ENCODE measurements around the gene CCNY. TPM values are rescaled to one million over a fixed set of nuclear protein-coding genes. Genes with fewer than 3 reads are reported as not detected.

CCNY gene
- total and polyA plus RNA-seq, 2 of the 4 experiments (the other 2 are of a cell fraction): 38.0 to 131 TPM

DNA sequence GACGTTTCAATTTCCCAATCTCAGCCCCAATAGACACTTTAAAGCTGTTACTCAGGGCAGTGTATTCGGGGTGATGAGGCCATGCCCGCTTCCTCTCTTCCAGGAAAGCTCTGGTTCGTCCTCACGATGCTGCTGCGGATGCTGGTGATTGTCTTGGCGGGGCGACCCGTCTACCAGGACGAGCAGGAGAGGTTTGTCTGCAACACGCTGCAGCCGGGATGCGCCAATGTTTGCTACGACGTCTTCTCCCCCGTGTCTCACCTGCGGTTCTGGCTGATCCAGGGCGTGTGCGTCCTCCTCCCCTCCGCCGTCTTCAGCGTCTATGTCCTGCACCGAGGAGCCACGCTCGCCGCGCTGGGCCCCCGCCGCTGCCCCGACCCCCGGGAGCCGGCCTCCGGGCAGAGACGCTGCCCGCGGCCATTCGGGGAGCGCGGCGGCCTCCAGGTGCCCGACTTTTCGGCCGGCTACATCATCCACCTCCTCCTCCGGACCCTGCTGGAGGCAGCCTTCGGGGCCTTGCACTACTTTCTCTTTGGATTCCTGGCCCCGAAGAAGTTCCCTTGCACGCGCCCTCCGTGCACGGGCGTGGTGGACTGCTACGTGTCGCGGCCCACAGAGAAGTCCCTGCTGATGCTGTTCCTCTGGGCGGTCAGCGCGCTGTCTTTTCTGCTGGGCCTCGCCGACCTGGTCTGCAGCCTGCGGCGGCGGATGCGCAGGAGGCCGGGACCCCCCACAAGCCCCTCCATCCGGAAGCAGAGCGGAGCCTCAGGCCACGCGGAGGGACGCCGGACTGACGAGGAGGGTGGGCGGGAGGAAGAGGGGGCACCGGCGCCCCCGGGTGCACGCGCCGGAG, 271.4 kb downstream of the CCNY start (continued):
- no peak for TF ChIP-seq ELK1 (IDR thresholded peaks at IDR 0.05; ENCODE audit: borderline replicate concordance, low read depth, low read length)

GRCh38 chr10:35608328-35608672, 272.0 kb downstream of the CCNY start:
- H2AK5ac ChIP-seq (ENCODE audit: low read depth, low read length): no peak overlapping the region
- no peaks in the 10 kb centered on the region for H3K36me3 ChIP-seq (ENCODE audit: control insufficient read depth, insufficient read depth, low read length)
- H3K79me1 ChIP-seq (ENCODE audit: low read depth in 1 of 2, low read length in 2 of 2): no peaks in the 10 kb centered on the region
- no peak overlapping the region for H3K18ac ChIP-seq (ENCODE audit: low read depth, low read length)
- 67% methylated on average over 6 of the region's 16 CpGs; no CpG with 5 or more reads in 1 of the 2 experiments for WGBS, 2 experiments (ENCODE audit: extremely low coverage in 2 of 2, insufficient read length in 1 of 2)
- ATAC-seq (ENCODE audit: low read depth) (no peak), DNase-seq (no peak)
- H3K23ac ChIP-seq (ENCODE audit: low read depth, low read length): no peak overlapping the region
- in situ Hi-C loops (cut with MboI; ENCODE audit: low sequenced_read_pairs): no loop called here
- ChIA-PET CTCF (no interaction called here), POLR2A (ENCODE audit: unreplicated experiment) (no interaction called here)
- H3K4ac ChIP-seq (ENCODE audit: low read depth, low read length): no peak overlapping the region
- peak overlapping the region; percentile 64 for H3K4me2 ChIP-seq (ENCODE audit: low read depth, low read length)
- intact Hi-C loops (cut with micrococcal nuclease): loop anchor here (5.0 kb wide), 1 partner anchor 186 kb away; no protein-coding TSS in a partner anchor
- no peak overlapping the region for H2BK20ac ChIP-seq (ENCODE audit: low read depth, low read length)
- peak overlapping the region; percentile 89 for H2AFZ ChIP-seq (replicated peaks; ENCODE audit: low read length, poor library complexity)
- no peak overlapping the region for H4K91ac ChIP-seq (ENCODE audit: insufficient read depth, low read depth, low read length)
- peaks cover 35% of the 10 kb centered on the region for H3K27me3 ChIP-seq (ENCODE audit: control insufficient read depth, insufficient read depth, low read length)
- H3K56ac ChIP-seq (ENCODE audit: extremely low read depth, insufficient read depth, low read length): no peak overlapping the region
- H3K4me1 ChIP-seq (ENCODE audit: control insufficient read depth, insufficient read depth, low read length): peaks cover 7% of the 10 kb centered on the region
- H2BK120ac ChIP-seq (ENCODE audit: low read depth, low read length): no peak overlapping the region
- no peak overlapping the region for H3K14ac ChIP-seq (replicated peaks; ENCODE audit: low read depth, low read length)
- H4K20me1 ChIP-seq (ENCODE audit: insufficient read depth, low read length): no peaks in the 10 kb centered on the region
- H3K9ac ChIP-seq (ENCODE audit: low read depth, low read length): no peak overlapping the region
- peaks cover 4% of the 10 kb centered on the region; the same call in 1 of the 2 replicates for H3K9me1 ChIP-seq (ENCODE audit: insufficient read depth, low read length)
- H3K9me3 ChIP-seq (ENCODE audit: control insufficient read depth, insufficient read depth, low read length): 0 out of 2 replicates have a peak, but pooled peaks cover 2% of the 10 kb centered on the region
- peak overlapping the region; percentile 26 for H2AK9ac ChIP-seq (replicated peaks; ENCODE audit: low read depth, low read length, poor library complexity)
- H2BK5ac ChIP-seq (ENCODE audit: low read depth, low read length, poor library complexity, severe bottlenecking): no peak overlapping the region
- BruUV-seq (replicated peaks): no TSS peak
- peak overlapping the region; percentile 9 for H4K5ac ChIP-seq (ENCODE audit: low read depth, low read length)
- no peak overlapping the region for H3K4me3 ChIP-seq (ENCODE audit: insufficient read depth, low read depth, low read length)
- H2BK15ac ChIP-seq (ENCODE audit: low read depth, low read length): no peak overlapping the region
- H4K8ac ChIP-seq (ENCODE audit: low read depth in 2 of 2, low read length in 2 of 2): no peak overlapping the region; a peak in 1 of 4 replicates
- dilution Hi-C loops (cut with HindIII; ENCODE audit: low sequenced_read_pairs, unreplicated experiment): no loop called here
- no peak overlapping the region for H3K27ac ChIP-seq (ENCODE audit: insufficient read depth, low read length)
- TF ChIP-seq MXI1 (IDR thresholded peaks at IDR 0.05; ENCODE audit: borderline replicate concordance, low read depth, low read length): no peak
- TF ChIP-seq CHD1 (IDR thresholded peaks at IDR 0.05; ENCODE audit: low read depth, low read length): no peak
- TF ChIP-seq RCOR1 (IDR thresholded peaks at IDR 0.05; ENCODE audit: insufficient replicate concordance, low read length): no peak
- TF ChIP-seq RFX5 (IDR thresholded peaks at IDR 0.05; ENCODE audit: low read depth, low read length): no peak
- TF ChIP-seq BHLHE40 (IDR thresholded peaks at IDR 0.05; ENCODE audit: low read depth, low read length): no peak
- no peak for TF ChIP-seq MAZ (IDR thresholded peaks at IDR 0.05; ENCODE audit: borderline replicate concordance, low read depth, low read length)
- TF ChIP-seq, protein P1, sequence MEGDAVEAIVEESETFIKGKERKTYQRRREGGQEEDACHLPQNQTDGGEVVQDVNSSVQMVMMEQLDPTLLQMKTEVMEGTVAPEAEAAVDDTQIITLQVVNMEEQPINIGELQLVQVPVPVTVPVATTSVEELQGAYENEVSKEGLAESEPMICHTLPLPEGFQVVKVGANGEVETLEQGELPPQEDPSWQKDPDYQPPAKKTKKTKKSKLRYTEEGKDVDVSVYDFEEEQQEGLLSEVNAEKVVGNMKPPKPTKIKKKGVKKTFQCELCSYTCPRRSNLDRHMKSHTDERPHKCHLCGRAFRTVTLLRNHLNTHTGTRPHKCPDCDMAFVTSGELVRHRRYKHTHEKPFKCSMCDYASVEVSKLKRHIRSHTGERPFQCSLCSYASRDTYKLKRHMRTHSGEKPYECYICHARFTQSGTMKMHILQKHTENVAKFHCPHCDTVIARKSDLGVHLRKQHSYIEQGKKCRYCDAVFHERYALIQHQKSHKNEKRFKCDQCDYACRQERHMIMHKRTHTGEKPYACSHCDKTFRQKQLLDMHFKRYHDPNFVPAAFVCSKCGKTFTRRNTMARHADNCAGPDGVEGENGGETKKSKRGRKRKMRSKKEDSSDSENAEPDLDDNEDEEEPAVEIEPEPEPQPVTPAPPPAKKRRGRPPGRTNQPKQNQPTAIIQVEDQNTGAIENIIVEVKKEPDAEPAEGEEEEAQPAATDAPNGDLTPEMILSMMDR (conservative IDR thresholded peaks at IDR 0.05; ENCODE audit: low read depth, low read length): no peak
- no peak for TF ChIP-seq CEBPB (IDR thresholded peaks at IDR 0.05; ENCODE audit: low read depth, low read length)
- no peak for TF ChIP-seq RAD21 (IDR thresholded peaks at IDR 0.05; ENCODE audit: low read length)
- TF ChIP-seq MAFK (IDR thresholded peaks at IDR 0.05; ENCODE audit: low read depth, low read length): no peak
- TF ChIP-seq POLR2A (IDR thresholded peaks at IDR 0.05; ENCODE audit: low read depth, low read length): no peak
- TF ChIP-seq FOS (IDR thresholded peaks at IDR 0.05; ENCODE audit: low read depth, low read length): no peak
- no peak for TF ChIP-seq NFE2L2 (IDR thresholded peaks at IDR 0.05; ENCODE audit: low read depth, low read length)
